HuH-7.5 (cell line): Measurements from ENCODE around the gene ADIPOR2.
A peak's percentile ranks its signal among the peaks of the same experiment; 100 is the strongest.
"Not testable (repeated sequence)": the region's sequence is repeated elsewhere in the genome, so short reads cannot be mapped to it uniquely, and the experiment has no call there.

Source experiments
- DNase-seq: peaks from one replicate; pipeline ENCODE4 v3.0.0; 2011; ENCODE audit warnings: low spot score

The ADIPOR2 gene

DNA sequence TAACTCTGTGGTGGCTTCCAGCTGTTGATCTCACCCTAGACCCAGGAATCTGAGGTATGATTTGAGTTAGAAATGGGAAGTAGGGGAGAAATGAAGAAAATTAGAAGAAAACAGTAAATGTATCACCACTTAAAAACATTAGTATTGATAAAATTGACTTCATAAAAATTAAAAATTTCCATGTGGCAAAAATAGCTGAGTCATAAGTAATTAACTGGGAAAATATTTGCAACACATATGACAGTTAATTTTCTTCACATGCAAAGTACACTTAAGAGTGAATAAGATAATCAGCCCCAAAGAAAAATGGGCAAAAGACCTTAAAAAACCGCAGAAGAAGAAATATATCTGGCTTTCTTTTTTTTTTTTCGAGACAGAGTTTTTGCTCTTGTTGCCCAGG lies 25.5 kb upstream of the ADIPOR2 start:
- no peak for DNase-seq

DNA sequence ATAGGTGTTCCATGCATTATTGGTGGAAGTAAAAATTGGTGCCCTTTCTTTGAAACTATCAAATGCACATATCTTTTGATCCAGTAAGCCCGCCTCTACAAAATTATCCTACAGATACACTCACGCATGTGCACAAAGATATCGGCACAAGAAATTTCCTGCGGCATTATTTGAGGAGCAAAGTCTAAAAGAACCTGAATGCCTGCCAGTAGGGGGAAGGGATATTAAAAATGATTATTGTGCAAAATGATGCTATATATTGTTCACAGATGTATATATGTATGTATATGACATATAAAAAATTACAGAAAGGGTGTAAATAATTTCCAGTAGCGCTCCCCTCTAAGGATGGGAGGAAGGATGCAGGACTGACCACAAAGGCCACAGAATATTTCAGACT lies 24.7 kb upstream of the ADIPOR2 start:
- no peak for DNase-seq

DNA sequence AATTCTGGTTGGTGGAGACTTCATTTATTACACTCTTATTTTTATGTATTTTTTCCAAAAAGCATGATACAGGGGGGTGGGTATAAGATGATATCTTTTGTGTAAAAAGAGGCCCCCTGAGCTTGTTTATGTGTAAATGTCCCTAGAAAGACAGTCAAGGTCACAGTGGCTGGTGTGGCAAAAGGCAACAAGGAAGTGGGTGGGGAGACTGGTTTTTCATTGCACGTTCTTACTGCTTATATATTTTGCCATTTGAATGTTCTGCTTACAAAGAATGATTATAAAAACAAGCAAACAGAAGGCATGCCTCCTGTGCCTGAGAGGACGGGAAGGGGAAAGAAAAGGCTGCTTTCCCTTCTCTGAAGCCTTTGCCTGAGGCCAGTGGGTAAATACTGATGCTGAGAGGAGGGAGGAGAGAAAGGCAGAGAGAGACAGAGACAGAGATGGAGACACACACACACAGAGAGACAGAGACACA lies 24.1 kb upstream of the ADIPOR2 start:
- DNase-seq: no peak

DNA sequence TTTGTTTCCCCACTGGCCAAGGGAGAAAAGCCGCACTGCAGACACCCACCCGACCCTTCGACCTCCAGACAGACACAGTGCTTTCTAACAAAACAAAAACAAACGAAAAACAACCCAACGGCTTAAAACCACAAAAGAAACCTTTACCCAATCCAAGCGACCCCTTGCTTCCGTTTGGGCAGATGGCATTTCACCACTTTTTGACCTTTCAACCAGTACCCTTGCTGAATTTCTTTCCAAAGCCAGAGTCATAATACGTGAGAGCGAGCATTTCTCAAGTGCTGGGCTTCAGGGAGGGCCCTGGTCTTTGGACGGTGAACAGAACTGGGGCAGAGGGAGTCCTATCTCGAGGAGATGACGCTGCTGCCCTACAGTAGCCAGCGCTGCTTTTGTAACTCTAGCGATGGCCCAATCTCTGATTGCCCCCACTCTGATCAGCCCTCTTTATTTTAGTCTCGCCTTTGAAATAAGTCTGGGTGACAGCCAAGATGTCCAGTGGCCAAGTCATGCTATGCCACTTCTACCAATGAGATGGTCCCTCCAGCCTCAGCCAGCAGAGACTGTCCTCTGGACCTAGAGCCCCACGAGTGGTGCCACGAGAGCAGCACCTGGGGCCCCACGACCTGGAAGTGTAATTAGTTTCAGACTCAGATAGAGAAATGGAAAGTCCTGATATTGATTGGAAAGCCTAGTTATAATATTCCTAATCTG lies 21.9 kb upstream of the ADIPOR2 start:
- DNase-seq: no peak

DNA sequence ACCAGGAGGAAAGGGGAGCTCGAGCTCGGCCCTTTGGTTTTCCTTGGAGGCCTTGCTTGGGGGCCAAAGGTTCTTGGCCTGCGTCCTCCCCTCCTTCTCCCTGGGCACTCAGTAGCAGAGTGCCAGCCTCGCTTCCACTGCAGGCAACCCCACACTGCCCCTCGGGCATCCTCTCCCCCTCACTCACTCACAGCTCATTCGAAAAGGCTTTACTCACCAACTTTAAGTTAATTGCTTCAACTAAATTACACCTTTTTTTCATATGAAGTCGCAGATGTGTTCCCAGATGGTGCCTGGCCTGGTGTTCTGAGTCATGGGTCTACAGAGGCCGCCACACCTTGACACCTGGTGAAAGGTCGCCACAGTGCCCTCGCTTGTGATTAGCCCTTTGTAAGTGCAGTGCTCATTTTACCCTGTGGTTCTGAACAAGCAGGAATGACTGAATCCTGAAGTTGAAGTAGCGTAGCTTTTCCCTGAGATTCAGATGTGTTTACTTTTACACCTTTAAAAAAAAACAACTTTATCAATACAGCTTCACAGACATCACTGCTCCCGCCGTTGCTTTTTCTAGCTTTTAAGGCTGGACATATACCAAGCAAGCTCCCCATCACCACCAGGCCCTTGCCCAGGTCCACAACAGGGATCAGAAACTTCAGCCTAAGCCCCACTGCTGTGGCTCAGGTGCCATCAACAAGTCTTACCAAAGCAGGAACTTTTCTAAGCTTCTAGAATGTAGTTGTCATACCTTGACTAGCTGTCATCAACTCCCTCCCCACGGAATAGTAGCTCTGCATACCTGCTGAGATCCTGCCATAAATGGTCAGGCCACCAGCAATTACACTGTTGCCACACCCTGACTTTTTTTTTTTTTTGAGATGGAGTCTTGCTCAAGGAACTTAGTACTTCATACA lies 20.3 kb upstream of the ADIPOR2 start:
- DNase-seq: no peak

DNA sequence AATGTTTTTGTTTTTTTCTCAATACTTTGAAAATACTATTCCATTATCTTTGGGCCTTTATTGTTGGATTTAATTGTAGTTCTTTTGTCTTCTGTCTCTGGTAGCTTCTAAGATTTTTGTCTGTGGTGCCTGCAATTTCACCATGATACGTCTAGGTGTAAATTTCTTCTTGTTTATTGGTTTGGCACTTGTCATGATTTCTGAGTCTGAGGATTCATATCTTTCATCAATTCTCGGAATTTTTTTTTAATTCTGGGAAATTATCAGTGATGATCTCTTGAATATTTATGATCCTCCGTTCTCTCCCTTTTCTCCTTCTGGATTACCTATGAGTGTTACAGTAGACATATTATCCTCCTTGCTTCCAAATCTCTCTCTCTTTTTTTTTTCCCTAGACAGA lies 14.8 kb upstream of the ADIPOR2 start:
- no peak for DNase-seq

DNA sequence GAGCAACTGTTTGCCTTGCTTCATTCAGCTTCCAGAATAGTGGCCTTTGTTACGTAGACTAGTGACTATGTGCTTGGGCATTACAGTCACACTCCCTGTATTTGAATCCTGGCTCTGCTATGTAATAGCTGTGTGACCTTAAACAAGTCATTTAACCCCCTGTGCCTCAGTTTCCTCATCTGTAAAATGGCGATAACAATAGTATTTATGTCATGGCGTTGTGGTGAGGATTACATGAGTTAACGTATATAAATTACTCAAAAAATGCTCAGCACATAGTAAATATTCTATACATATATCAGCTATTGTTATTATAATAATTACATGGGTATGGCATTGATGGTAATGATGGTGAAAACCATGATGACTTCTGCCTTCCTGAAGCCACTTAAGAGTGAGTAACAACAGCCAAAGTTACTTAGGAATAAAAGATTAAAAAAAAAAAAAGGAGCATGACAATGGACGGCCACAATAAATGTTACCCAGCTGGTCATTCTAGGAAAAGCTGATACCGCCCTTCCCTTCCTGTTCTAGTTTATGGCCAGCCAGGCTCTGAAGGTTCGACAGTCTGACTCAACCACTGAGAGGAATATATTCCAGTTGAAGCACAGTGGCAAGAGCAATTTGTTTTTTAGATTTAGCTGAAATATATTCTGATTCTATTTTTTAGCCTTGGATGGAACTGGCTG lies 9.9 kb upstream of the ADIPOR2 start:
- DNase-seq: no peak

DNA sequence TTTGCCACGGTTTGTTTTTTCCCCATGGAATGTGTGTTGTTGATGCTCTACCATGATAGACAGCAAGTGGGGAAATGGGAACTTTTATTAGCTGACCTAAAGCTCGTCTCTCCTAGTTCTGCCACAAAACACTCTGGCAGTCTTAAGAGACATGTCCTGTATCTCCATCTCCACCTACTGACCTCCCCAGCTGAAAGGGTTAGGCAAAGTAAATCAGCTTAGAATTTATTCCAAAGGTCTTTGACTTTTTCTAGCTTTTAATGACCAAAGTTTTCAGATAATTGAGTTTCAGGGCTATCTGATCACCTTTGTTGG lies 9.4 kb upstream of the ADIPOR2 start:
- no peak for DNase-seq

DNA sequence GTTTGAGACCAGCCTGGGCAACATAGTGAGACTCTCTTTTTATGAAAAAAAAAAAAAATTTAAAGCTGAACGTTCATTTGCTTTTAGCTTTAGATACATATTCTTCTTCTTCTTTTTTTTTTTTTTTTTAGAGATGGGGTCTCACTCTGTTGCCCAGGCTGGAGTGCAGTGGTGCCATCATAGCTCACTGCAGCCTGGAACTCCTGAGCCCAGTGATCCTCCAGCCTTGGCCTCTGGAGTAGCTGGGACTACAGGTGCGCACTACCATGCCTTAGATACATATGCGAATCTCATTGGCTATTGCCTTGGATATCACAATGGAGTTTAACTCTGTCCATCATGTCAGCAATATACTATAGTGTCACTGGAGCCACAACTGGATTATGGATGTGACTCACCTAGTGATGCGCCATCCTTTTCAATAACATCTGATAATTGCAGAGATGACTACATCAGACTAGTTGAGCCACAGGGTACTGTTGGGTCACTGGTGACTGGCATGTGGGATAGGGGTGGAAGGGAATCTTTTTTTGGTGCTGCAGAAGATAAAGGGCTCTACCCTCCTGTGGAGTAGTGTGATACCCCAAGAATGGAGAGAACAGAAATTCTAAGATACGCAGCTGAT lies 2.7 kb upstream of the ADIPOR2 start:
- no peak for DNase-seq

DNA sequence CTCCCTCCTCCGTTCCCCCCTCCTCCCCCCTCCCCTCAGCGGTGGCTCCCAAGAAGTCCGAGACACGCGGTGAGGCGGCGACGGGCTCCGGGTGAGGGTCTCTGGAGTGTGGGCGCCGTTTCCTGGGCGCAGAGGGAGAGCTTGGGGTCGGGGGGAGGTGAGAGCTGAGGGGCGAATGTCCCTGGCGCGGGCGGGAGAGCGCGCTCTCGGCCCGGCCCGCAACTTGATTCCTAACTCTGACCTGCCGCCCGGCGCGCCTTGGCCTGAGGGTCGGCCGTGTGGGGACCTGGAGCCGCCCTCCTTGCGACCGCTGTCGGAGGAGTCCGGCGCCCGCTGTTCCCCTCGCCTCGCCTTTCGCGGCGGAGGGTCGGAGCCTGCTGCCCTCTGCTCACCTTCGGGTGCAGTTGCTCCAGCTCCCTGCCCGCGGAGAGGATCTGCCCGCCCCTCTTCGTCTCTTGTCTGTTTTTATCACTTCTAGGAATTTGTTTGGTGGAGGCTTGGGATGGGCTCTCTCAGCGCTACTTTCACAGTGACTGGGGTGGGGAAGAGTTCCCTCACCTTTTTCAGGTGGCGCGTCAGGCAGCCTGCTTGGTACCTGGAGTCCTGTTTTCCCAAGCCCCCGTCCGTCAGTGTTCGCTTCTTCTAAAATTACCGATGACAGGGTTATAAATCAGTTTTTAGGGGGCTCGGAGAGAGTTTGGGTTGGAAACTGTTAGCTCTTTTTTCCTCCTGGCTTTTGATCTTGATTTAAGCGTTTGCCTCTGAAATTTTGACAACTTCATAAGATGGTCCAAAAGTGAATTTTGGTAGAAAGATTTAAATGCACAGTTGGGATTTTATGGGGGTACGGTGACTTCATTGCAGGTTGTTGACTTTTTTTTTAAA lies 495 bp downstream of the ADIPOR2 start:
- peak; percentile 49 for DNase-seq

DNA sequence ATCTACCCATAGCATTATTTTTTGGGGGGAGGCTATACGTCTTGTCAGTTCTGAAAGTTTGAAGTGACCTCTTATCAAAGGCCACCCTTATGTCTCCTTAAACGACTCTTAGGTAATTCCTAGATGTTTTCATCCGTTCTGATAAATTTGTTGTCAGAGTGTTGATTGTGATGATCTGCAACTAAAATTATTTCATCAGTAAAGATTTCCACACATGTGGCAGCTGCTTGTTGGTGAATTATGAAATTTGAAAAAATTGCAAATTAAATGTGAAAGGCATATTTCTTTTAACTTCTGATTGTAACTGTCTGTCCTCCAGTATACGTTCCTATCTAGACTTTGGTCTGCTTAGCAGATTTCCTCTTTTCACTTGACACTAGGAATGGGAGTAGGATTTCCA lies 1.4 kb downstream of the ADIPOR2 start:
- no peak for DNase-seq

DNA sequence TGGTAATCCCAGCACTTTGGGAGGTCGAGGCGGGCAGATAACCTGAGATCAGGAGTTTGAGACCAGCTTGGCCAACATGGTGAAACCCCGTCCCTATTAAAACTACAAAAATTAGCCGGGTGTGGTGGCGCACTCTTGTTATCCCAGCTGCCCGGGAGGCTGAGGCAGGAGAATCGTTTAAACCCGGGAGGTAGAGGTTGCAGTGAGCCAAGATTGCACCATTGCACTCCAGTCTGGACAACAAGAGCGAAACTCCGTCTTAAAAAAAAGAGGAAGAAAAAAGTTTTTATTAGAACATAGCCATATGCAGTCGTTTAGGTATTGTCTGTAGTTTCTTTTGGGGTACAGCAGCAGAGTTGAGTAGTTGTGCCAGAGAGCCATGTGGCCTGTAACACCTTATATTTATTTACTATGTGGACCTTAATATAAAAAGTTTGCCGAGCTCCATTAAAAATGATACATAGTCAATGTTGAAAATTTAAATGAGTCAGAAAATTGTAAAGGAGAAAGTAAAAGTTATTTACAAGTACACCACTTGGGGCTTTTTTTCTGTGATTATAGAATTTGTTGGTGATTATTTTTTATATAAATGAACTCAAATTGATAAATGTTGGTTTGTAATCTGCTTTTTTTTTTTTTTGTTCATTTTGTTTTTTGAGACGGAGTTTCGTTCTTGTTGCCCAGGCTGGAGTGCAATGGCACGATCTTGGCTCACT lies 2.2 kb downstream of the ADIPOR2 start:
- no peak for DNase-seq

DNA sequence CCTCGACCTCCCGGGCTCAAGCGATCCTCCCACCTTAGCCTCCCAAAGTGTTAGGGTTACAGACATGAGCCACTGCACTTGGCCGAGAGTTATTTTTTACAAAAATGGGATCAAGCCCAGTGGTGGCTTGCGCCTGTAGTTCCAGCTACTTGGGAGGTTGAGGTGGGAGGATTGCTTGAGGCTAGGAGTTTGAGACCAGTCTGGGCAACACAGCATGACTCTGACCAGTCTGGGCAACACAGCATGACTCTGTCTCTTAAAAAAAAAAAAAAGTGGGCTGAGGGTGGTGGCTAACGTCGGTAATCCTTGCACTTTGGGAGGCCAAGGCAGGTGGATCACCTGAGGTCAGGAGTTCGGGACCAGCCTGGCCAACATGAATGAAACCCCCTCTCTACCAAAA lies 4.2 kb downstream of the ADIPOR2 start:
- not testable (repeated sequence) for DNase-seq

DNA sequence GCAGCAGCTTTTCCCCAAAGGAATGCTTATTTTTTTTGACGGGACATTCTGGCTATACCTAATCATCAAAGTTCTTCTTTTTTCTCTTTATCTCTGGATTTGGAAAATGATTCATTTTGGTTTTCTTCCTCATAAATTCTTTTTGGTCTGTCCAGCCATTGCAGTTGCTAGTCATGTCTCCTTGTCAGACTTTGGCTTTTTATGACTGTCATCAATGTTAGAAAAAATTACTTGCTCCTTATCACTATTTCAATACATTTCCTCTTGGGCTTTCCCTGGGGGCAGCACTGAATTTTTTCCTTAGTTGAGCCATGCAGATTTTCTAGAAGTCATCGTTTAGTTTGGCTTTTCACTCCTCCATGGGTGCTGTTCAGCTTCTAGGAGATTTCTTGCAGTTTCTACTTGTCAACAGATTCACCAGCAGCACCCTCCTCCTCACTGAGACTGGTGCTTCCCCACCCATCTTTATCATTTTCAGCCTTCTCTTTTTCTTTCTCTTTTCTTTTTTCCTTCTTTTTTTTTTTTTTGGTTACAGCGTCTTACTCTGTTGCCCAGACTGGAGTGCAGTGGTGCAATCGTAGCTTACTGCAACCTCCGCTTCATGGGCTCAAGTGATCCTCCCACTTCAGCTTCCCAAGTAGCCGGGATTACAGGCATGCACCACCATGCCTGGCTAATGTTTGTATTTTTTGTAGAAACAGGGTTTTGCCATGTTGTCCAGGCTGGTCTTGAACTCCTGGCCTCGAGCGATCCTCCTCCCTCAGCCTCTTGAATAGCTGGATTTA lies 5.2 kb downstream of the ADIPOR2 start:
- no peak for DNase-seq

DNA sequence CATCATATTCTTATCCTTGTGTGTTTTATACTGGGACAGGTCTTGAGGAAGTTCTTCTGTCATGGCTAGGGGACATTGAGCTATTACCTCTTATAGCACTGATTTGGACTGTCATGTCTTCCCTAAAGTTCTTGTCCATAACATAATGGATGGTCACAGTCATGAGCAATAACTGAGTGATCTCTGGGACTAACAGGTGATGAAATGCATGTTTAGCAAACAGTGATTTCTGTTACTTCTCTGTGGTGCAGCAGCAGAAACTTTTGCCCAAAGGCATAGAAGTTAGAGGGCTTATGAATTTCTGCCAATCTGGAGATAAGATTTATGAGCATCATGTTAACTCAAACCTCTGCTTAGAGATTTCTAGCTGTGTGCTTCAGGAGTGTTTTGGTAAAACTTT lies 5.9 kb downstream of the ADIPOR2 start:
- DNase-seq: no peak

DNA sequence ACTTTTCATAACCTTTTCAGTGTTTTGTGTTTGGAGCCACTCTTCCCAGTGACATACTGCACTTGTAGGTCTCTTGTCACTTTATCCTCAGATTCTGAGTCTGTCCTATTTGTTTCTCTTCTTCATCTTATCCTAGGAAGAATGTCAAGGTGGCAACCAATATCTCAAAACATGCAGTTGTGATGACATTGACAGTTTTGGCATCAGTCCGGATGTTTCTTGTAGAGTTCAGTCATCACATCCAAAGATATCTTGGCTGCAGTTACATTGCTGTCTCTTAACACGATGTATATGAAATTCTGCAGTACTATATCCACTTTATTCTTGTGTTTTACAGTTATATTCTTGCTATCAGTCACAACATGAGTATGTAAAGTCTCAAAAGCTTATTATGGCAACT lies 6.4 kb downstream of the ADIPOR2 start:
- no peak for DNase-seq

DNA sequence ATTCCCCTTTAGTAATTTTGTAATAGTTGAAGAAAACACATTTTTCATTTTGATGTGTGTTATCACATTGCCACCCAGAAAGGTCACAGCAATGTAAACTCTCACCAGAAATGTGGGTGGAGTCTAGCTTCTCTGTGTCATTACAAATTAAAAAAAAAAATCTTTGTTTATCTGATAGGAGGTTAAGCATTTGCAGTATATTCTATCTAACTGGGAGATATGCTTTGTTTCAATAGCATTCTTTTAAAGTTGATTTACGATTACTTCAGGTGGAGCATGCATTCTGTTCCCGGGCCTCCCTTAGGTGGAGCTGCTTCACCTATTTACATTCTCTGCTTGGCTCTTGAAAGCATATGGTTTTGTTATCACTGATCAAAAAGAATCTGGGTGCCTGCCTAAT lies 7.8 kb downstream of the ADIPOR2 start:
- no peak for DNase-seq

DNA sequence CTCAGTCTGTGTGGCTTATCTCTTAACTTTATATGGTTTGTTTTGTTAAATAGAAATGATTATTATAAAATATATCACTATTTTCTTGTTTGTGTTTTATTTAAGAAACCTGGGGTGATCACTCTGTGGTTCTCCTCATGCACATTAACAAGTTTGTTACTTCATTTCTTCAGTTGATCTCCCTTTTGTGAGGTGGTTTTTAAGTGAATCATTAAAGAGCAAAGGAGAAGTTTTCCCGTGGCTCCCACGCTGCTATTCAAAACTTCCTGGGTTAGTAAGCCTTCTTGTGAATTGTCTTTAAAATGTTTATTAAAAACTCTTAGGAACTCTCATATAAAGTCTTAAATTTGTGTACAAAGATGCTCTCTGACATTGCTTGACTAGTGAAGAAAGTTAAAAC lies 11.8 kb downstream of the ADIPOR2 start:
- DNase-seq: no peak

DNA sequence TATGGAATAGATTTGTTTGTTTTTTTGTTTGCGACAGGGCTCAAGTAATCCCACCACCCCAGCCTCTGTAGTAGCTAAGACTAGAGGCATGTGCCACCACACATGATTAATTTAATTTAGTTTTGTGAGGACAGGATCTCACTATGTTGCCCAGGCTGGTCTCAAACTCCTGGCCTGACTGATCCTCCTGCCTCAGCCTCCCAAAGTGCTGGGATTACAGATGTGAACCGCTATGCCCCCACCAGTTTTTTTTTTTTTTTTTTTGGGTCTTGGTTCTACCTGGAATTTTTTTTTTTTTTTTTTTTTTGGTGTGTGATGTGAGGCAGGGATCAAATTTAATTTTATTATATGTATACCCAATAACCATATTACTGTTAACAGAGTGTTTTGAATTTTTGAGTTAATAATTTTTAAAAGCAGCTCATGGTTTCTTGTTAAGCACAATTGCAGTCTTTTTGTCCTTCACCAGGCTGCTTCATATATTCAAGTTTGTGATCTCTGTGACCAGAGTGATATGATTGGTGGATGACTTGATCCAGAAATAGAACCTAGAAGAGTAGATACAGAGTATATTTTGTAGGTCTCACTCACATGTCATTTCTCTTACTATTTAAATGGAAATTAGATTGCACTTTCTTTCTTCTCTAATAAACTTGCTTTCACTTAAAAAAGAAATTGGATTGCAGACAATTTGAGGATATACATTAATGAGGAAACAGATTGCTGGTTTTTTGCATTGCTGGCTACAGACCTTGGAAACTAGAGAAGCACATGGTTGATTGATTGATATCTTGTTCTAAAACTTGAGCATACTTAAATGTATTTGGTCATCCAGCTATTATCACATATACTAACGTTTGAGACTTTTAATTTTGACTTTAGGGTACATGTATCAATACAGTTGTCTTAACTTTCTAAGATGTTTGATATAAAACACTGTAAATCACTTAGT lies 13.2 kb downstream of the ADIPOR2 start:
- no peak for DNase-seq
